Sigmoid colon (tissue), 7 donors: ENCODE measurements around the gene BOC. TPM values are rescaled to one million over a fixed set of nuclear protein-coding genes. Genes with fewer than 3 reads are reported as not detected.

Source experiments
- DNase-seq: peaks from one replicate; pipeline ENCODE4 v3.0.0-alpha.2; 2019
- H3K27ac ChIP-seq, 4 donors: fragments of 200-600 bp; sonication (generic); one replicate each; pipeline ENCODE4 v1.5.1; 2016 to 2019; ENCODE audit warnings: mild to moderate bottlenecking in 1 of 4
- H3K27me3 ChIP-seq, 3 donors: fragments of 200-600 bp; sonication (generic); one replicate each; pipeline ENCODE4 v1.5.1; 2019; ENCODE audit warnings: mild to moderate bottlenecking in 1 of 3
- H3K36me3 ChIP-seq, 4 donors: fragments of 200-600 bp; sonication (generic); one replicate each; pipeline ENCODE4 v1.5.1; 2016 to 2019
- H3K4me1 ChIP-seq, 4 donors: fragments of 200-600 bp; sonication (generic); one replicate each; pipeline ENCODE4 v1.5.1; 2017 to 2019
- H3K4me3 ChIP-seq, 4 donors: fragments of 200-600 bp; sonication (generic); one replicate each; pipeline ENCODE4 v1.5.1; 2017 to 2019; ENCODE audit warnings: mild to moderate bottlenecking in 2 of 4, moderate library complexity in 1 of 4
- H3K9me3 ChIP-seq, 4 donors: fragments of 200-600 bp in 3 of 4; sonication (generic) in 3 of 4; one replicate each; pipeline versions ENCODE4 v1.5.1 to v1.6.1; 2013 to 2019
- EP300 ChIP-seq, 4 donors: sonication (generic); formaldehyde crosslinking; IDR thresholded peaks; one replicate each; pipeline ENCODE4 v1.6.1; 2017; ENCODE audit warnings: antibody characterized with exemption in 4 of 4
- POLR2A ChIP-seq, 2 donors: fragments of 450-650 bp; IDR thresholded peaks; one replicate each; pipeline ENCODE4 v1.6.1; 2016; ENCODE audit warnings: antibody characterized with exemption in 2 of 2, mild to moderate bottlenecking in 2 of 2, moderate library complexity in 2 of 2
- POLR2AphosphoS5 ChIP-seq, 4 donors: sonication (generic); formaldehyde crosslinking; IDR thresholded peaks; one replicate each; pipeline ENCODE4 v1.6.1; 2017; ENCODE audit warnings: antibody characterized with exemption in 4 of 4
- WGBS, 2 donors: extraction: QIAGEN DNeasy Blood & Tissue Kit; methylation state at CpG; one replicate each; pipeline ENCODE4 v1.1.7; 2013; 5-methylcytosine and 5-hydroxymethylcytosine counted together
- intact Hi-C: fragments of 100-400 bp; cut with DNase I; formaldehyde crosslinking; loops from one replicate; pipeline ENCODE4 v1.15.1; 2023
- polyA plus RNA-seq, 3 donors: library from polyadenylated mRNA; stranded (reverse); fragments of 200-250 nt; gene quantifications; one replicate each; pipeline ENCODE4 v1.2.3, GENCODE V29; 2013
- total RNA-seq, 4 donors: library from RNA; depleted of rRNA; stranded (reverse); fragments of >200 nt; gene quantifications; one replicate each; pipeline ENCODE4 v1.1.0, GENCODE V29; 2016
- TF ChIP-seq, protein P1 (sequence below), 4 experiments: fragments of 450-650 bp in 3 of 4; fragments of 200-600 bp in 1 of 4; IDR thresholded peaks; one replicate each; pipeline ENCODE4 v1.5.1; 2016 to 2019; ENCODE audit warnings: antibody characterized with exemption in 4 of 4, mild to moderate bottlenecking in 3 of 4, moderate library complexity in 2 of 4
- donor health status: healthy with polysubstance abuse.
- donor health status: Bipolar disorder and iron deficiency.
- donor health status: healthy.

BOC gene
- total and polyA plus RNA-seq, 7 donors, result 1.6 to 122 (median 80.3) TPM

DNA sequence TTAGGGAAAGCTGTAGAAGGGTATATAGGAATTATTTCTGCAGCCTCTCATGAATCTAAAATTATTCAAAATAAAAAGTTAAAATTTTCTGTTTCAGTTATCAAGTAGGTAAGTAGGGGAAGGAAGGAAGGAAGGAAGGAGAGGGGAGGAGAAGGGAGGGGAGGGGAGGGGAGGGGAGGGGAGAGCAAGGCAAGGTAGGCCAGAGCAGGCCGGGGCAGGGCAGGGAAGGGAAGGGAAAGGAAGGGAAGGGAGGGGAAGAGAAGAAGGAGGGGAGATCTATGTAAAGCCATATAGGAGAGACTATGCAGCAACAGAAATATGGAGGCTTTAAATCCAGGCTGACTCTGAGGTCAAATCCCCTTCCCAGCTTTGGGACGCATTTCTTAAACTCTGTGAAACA lies 38.3 kb upstream of the BOC start:
- no peaks in the 10 kb centered on the region for H3K27me3 ChIP-seq
- H3K36me3 ChIP-seq, result no peaks in the 10 kb centered on the region
- no peaks in the 10 kb centered on the region for H3K9me3 ChIP-seq
- no peak for DNase-seq
- TF ChIP-seq, protein P1, sequence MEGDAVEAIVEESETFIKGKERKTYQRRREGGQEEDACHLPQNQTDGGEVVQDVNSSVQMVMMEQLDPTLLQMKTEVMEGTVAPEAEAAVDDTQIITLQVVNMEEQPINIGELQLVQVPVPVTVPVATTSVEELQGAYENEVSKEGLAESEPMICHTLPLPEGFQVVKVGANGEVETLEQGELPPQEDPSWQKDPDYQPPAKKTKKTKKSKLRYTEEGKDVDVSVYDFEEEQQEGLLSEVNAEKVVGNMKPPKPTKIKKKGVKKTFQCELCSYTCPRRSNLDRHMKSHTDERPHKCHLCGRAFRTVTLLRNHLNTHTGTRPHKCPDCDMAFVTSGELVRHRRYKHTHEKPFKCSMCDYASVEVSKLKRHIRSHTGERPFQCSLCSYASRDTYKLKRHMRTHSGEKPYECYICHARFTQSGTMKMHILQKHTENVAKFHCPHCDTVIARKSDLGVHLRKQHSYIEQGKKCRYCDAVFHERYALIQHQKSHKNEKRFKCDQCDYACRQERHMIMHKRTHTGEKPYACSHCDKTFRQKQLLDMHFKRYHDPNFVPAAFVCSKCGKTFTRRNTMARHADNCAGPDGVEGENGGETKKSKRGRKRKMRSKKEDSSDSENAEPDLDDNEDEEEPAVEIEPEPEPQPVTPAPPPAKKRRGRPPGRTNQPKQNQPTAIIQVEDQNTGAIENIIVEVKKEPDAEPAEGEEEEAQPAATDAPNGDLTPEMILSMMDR (IDR thresholded peaks at IDR 0.05), result no peak
- TF ChIP-seq EP300 (IDR thresholded peaks at IDR 0.05) (no peak), POLR2A (IDR thresholded peaks at IDR 0.05) (no peak), POLR2AphosphoS5 (IDR thresholded peaks at IDR 0.05) (no peak)
- intact Hi-C loops, result no loop called here
- H3K4me3 ChIP-seq, result no peak overlapping the region
- no peak overlapping the region for H3K27ac ChIP-seq
- peaks cover 0 to 37% (median 27%) of the 10 kb centered on the region in 4 donors for H3K4me1 ChIP-seq
- 77 to 90% methylated on average over 2 of the region's 2 CpGs for WGBS, 2 donors

DNA sequence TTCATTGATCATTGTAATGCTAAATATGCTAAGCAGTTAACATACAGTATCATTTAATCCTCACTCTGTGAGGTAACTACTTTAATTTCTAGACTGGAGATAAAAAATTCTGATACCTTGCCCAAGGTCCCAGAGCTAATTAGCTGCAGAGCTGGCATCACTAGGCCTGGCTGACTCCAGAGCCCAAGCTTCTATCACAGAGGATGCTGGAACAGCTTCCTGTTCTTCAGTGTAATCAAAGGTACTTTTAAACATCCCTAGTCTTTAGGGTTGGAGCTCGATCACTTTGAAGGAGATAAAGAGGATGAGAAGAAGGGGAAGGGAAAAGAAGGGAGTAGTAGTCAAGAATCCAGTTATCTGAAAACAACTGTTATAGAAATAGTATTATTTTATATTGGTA lies 37.1 kb upstream of the BOC start:
- no peak overlapping the region for H3K27ac ChIP-seq
- peaks cover 0 to 26% (median 15%) of the 10 kb centered on the region in 4 donors for H3K4me1 ChIP-seq
- intact Hi-C loops, result no loop called here
- no peaks in the 10 kb centered on the region for H3K9me3 ChIP-seq
- no peak for DNase-seq
- TF ChIP-seq POLR2AphosphoS5 (IDR thresholded peaks at IDR 0.05) (no peak), POLR2A (IDR thresholded peaks at IDR 0.05) (no peak), EP300 (IDR thresholded peaks at IDR 0.05) (no peak)
- TF ChIP-seq, protein P1 (IDR thresholded peaks at IDR 0.05), result no peak
- H3K36me3 ChIP-seq, result no peaks in the 10 kb centered on the region
- 87 to 88% methylated on average over 1 of the region's 1 CpG for WGBS, 2 donors
- no peak overlapping the region for H3K4me3 ChIP-seq
- H3K27me3 ChIP-seq, result no peaks in the 10 kb centered on the region

DNA sequence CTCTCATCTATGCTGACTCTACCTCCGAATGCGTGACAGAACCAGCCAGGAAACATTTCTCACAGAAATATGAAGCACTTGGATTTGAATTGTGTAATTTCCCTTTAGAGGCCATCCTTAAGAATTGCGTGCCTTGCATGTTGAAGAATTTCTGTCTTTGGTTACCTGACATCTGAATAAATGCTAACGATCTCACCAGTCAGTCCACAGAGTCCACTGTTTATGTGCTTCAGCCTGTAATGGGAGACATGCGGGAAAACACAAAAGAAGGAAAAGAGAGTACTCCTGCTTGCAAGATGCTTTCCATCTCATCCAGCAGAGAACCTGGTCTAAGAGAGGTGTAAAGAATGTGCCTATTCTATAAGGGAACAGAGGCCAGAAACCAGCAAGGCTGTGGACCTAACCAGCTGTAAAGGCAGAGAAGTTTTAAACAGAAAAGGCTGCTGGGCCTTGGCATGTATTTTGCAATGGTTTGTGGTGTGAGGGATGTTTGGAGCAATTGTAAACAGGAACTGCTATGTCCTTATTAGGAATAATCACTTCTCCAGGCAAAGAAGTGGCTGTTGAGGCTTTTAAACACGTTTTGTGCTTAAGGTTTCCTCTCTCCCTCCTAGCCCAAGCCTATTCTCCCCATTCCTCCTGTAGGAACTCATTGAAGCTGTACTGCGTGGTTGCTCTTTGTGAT lies 36.4 kb upstream of the BOC start:
- Histone ChIP-seq H3K9me3 (no peaks in the 10 kb centered on the region), H3K36me3 (no peaks in the 10 kb centered on the region), H3K27me3 (no peaks in the 10 kb centered on the region), H3K4me1 (peaks cover 0 to 19% (median 9%) of the 10 kb centered on the region in 4 donors), H3K4me3 (no peak overlapping the region), H3K27ac (no peak overlapping the region)
- TF ChIP-seq EP300 (IDR thresholded peaks at IDR 0.05) (no peak), POLR2A (IDR thresholded peaks at IDR 0.05) (no peak), POLR2AphosphoS5 (IDR thresholded peaks at IDR 0.05) (no peak)
- TF ChIP-seq, protein P1 (IDR thresholded peaks at IDR 0.05), result no peak
- intact Hi-C loops, result no loop called here
- no peak for DNase-seq
- WGBS, 2 donors, result 72 to 73% methylated on average over 7 of the region's 7 CpGs

DNA sequence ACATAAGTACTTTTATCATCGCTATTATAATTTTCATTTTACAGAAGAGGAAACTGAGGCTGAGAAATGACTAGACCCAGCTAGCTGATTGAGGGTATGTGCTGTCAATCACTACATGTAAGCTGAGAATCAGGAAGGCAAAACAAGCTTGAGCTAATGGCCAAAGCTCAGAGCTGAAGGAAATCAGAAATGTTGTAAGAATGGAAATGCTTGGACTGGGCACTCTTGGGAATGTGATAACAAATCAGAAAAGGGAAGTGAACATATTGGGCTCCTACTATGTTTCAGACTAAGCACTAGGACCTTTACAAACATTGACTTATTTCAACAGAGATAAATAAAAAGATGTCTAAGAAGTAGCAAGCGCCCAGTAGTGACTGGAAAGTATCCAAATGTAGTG lies 33.8 kb upstream of the BOC start:
- Histone ChIP-seq H3K27ac (peak overlapping the region in 2 of 4 donors; percentile 32 to 43), H3K4me3 (no peak overlapping the region), H3K4me1 (peaks cover 0 to 14% (median 5%) of the 10 kb centered on the region in 4 donors), H3K36me3 (no peaks in the 10 kb centered on the region), H3K9me3 (no peaks in the 10 kb centered on the region), H3K27me3 (no peaks in the 10 kb centered on the region)
- WGBS, 2 donors, result 88 to 92% methylated on average over 2 of the region's 2 CpGs
- DNase-seq, result no peak
- TF ChIP-seq EP300 (IDR thresholded peaks at IDR 0.05) (no peak), POLR2A (IDR thresholded peaks at IDR 0.05) (no peak), POLR2AphosphoS5 (IDR thresholded peaks at IDR 0.05) (no peak)
- TF ChIP-seq, protein P1 (IDR thresholded peaks at IDR 0.05), result no peak
- intact Hi-C loops, result no loop called here
